A549 treated with GW870086 at 1 μM for 4 hours (cell line): Measurements from ENCODE around the gene TEX26. TPM values are rescaled to one million over a fixed set of nuclear protein-coding genes. Genes with fewer than 3 reads are reported as not detected.

Experiments used
- total RNA-seq: library from RNA; stranded (reverse); fragments of 200-300 nt; extraction: Qiagen RNA extraction; gene quantifications from 5 replicates; pipeline ENCODE4 v1.2.3, GENCODE V29; 2022; ENCODE audit warnings: low read depth

The TEX26 gene
- total RNA-seq = not detected in 5 replicates

GRCh38 chr13:30932481-30933353, at the start of gene TEX26:
TEX26 (plus strand) TSS chr13:30932656; CDS start chr13:30932716, 60 bp downstream.

GRCh38 chr13:30905932-30906383, 26.5 kb upstream of the TEX26 start, which contains the start of gene MEDAG:
MEDAG (plus strand) TSS chr13:30906271; CDS start chr13:30906516, 245 bp downstream.

Other genes starting within 250 kb of the TEX26 start
- 4.8 to 9.4 TPM (median 7.1 TPM) in 5 replicates for gene ALOX5AP, start 197.1 kb upstream of the TEX26 start, total RNA-seq
- gene MEDAG, start 26.4 kb upstream of the TEX26 start, total RNA-seq = 0.14 to 0.26 TPM (median 0.24 TPM) in 4 of 5 replicates, not detected in the other
- 84.7 to 115 TPM (median 92.3 TPM) in 5 replicates for gene HSPH1, start 229.2 kb downstream of the TEX26 start, total RNA-seq